Hypothalamus (tissue), 51 donors: ENCODE results near the gene CWC27.

Source experiments
- DNase-seq, 51 donors: peaks; one replicate each; lab custom pipeline; 2025; lab: John Stamatoyannopoulos, UW

The CWC27 gene

GRCh38 chr5:64969578-64969977 lies 200.8 kb downstream of the CWC27 start:
- no peak for DNase-seq

- no peak for DNase-seq
Measured at GRCh38 chr5:64971513-64971912, 202.8 kb downstream of the CWC27 start.

- DNase-seq, result no peak
Measured at GRCh38 chr5:64971990-64972389, 203.3 kb downstream of the CWC27 start.

GRCh38 chr5:64972591-64972990 lies 203.9 kb downstream of the CWC27 start:
- no peak for DNase-seq

GRCh38 chr5:64973215-64973614 lies 204.5 kb downstream of the CWC27 start:
- DNase-seq, result no peak

- no peak for DNase-seq
Measured at GRCh38 chr5:64977779-64978178, 209.0 kb downstream of the CWC27 start.

- DNase-seq, result no peak
Measured at GRCh38 chr5:64978546-64978945, 209.8 kb downstream of the CWC27 start.

- no peak for DNase-seq
Measured at GRCh38 chr5:64979531-64979930, 210.8 kb downstream of the CWC27 start.

- no peak for DNase-seq
Measured at GRCh38 chr5:64980176-64980575, 211.4 kb downstream of the CWC27 start.

GRCh38 chr5:64987768-64988167 lies 219.0 kb downstream of the CWC27 start:
- DNase-seq, result no peak

GRCh38 chr5:65009207-65009606 lies 240.5 kb downstream of the CWC27 start:
- no peak for DNase-seq

- no peak for DNase-seq
Measured at GRCh38 chr5:65010841-65011240, 242.1 kb downstream of the CWC27 start.

- no peak for DNase-seq
Measured at GRCh38 chr5:65012301-65012892, 243.7 kb downstream of the CWC27 start.

- DNase-seq, result no peak
Measured at GRCh38 chr5:65013166-65013565, 244.4 kb downstream of the CWC27 start.

GRCh38 chr5:65014769-65015168 lies 246.0 kb downstream of the CWC27 start:
- DNase-seq, result no peak

- no peak for DNase-seq
Measured at GRCh38 chr5:65015767-65016166, 247.0 kb downstream of the CWC27 start.

- no peak for DNase-seq
Measured at GRCh38 chr5:65017636-65018035, 248.9 kb downstream of the CWC27 start.

GRCh38 chr5:65018763-65019162 lies 250.0 kb downstream of the CWC27 start:
- DNase-seq, result no peak

- no peak for DNase-seq
Measured at GRCh38 chr5:65020492-65020891, 251.8 kb downstream of the CWC27 start.

GRCh38 chr5:65021527-65022226 lies 252.9 kb downstream of the CWC27 start:
- DNase-seq, result no peak

- DNase-seq, result no peak
Measured at GRCh38 chr5:65022932-65023331, 254.2 kb downstream of the CWC27 start.

GRCh38 chr5:65024681-65025080 lies 256.0 kb downstream of the CWC27 start:
- no peak for DNase-seq
